Heart left ventricle (tissue), 13 donors: ENCODE results near the gene IGF2BP1.

Source experiments
- POLR2A ChIP-seq, 2 donors: fragments of 450-650 bp; IDR thresholded peaks; one replicate each; pipeline ENCODE4 v1.6.1; 2017; ENCODE audit warnings: antibody characterized with exemption in 2 of 2, mild to moderate bottlenecking in 2 of 2, moderate library complexity in 2 of 2
- TF ChIP-seq, protein P1 (sequence below), 12 donors: fragments of 200-600 bp; sonication (generic) in 4 of 12; IDR thresholded peaks; one replicate each; pipeline versions ENCODE4 v1.5.0 to v1.8.0; 2018 to 2022; ENCODE audit warnings: antibody characterized with exemption in 12 of 12, mild to moderate bottlenecking in 5 of 12
- donor health status: ischemic (EF 13 %, LVEDD 7.1; RV severe dilation, severe dysfunction).
- donor health status: DM: no; HTN: yes; CAD: no.
- donor health status: DM: no; HTN: no; CAD: no.
- donor health status: ischemic (EF 25% LVEDD 6.9; RV normal size, moderate dysfunction).
- donor health status: ischemic (EF 25% LVEDD 5.7; RV mildly dilated, moderate dysfunction).
- donor health status: ischemic (EF 35%, LVEDD 5.7; RV mildly dilated, moderate dysfunction).
- donor health status: nonischemic (EF 11% LVEDD 7.7; RV severe dilation, severe dysfunction).
- donor health status: DM: yes; HTN: yes; CAD: no.
- donor health status: PGD.
- donor health status: ischemic (EF 29% LVEDD 5.4; RV normal size, mild dysfunction).
- donor health status: nonischemic (EF 23%, LVEDD 6.1; RV moderate dilation, normal function).

DNA sequence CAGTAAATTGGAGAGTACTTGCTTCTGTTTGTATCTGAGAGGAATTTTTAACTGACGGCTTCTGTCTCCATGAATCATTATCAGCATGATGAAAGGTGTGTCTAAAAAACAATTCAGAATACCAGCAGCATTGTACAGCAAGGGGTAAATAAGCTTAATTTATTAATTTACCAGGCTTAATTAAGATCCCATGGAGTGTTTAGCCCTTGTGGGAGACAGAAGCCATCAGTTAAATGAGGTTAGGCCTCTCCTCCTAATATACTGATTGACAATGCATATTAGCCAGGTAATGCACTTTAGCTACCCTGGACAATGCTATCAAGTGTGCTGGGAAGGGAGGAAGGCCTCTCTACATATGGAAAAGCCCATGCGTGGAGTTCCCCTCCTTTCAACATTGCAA lies 53.4 kb downstream of the IGF2BP1 start:
- TF ChIP-seq, protein P1, sequence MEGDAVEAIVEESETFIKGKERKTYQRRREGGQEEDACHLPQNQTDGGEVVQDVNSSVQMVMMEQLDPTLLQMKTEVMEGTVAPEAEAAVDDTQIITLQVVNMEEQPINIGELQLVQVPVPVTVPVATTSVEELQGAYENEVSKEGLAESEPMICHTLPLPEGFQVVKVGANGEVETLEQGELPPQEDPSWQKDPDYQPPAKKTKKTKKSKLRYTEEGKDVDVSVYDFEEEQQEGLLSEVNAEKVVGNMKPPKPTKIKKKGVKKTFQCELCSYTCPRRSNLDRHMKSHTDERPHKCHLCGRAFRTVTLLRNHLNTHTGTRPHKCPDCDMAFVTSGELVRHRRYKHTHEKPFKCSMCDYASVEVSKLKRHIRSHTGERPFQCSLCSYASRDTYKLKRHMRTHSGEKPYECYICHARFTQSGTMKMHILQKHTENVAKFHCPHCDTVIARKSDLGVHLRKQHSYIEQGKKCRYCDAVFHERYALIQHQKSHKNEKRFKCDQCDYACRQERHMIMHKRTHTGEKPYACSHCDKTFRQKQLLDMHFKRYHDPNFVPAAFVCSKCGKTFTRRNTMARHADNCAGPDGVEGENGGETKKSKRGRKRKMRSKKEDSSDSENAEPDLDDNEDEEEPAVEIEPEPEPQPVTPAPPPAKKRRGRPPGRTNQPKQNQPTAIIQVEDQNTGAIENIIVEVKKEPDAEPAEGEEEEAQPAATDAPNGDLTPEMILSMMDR (IDR thresholded peaks at IDR 0.05), result no peak
- no peak for TF ChIP-seq POLR2A (IDR thresholded peaks at IDR 0.05)
